HG02610 (cell line): ENCODE data around the gene RGS8.

Experiments
- ATAC-seq: cut with Tn5 transposase; IDR thresholded peaks from one replicate; pipeline ENCODE4 v1.9.1; 2021; ENCODE audit warnings: mild to moderate bottlenecking, moderate library complexity; ENCODE audit not compliant: unreplicated experiment

RGS8 gene

DNA sequence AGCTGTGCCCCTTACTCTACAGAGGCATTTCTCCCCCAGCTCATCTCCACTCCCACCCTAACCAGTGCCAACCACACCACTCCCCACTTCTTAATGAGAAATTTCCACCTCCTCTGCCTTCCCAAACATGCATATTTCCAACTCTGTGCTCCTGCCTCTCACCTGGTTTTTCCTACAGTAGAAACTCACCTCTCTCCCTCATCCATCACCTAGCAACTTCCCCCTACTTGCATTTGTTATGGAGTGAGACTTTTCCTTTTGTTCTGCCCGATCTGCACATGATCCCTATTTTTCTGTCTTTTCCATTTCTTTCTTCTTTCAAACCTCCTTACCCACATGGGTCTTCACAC is 11.9 kb downstream of the RGS8 start:
- no peak for ATAC-seq

DNA sequence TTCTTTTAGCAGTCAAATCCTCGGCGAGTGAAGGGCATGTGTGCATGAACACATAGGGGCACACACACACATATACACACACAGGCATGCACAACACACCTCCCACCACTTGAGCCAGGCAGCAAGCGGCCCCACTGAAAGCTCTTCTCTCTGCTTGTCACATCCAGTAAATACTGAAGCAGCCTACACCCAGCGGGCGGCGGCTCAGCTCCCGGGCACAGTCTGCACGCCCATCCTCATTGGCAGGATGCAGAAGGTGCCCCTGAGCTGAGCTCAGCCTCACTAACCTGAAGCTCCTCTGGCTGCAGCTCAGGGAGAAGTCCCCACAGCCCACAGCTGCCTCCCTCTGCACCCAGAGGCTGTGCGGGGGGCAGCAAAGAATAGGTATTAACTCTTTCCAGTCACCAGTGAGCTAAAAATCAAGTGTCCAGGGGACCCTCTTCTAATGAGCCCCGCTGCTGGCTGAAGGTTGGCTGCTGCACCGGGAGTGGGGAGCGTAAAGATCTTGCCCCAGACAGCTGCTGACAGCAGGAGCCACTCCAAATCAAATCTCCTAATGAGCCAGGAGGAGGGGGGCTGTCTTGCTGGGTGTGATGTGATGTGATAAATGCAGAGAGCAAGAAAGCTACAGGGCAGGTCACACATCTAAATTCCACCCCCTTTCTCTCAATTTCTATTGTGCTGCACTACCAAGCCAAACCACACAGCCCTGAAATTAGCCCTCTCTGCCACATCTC is 12.5 kb downstream of the RGS8 start:
- no peak for ATAC-seq

DNA sequence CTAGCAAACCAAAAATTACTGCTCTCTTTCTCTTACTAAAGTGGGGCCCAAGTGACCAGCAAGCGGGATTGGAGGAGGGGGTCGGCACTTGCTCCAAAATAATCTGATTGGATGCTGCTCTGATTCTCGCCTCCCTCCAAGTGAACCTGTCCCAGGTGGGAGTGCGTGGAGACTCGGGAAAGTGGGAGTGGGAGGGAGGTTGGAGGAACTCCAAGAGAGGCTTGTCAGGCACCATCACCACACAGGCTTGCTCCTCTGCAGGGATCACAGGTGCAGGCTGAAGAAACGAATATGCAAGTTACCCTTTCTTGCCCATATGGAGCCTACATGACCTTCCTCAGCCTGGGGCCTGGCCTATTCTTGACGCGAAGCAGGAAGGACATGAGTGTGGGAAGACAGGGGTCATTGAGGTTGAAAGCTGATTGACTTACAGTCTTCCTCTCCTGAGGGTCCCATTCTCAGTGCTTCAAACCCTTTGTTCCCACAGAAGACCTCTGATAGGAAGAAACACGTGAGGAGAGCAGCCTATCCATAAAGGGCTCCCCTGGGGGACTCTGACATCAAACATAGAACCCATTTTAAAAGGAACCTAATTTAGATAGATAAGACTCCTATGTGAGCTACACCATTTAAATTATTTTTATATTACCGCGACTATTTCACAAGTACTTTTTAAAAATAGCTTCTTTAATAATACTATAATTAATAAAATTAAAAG is 14.2 kb downstream of the RGS8 start:
- ATAC-seq = no peak

DNA sequence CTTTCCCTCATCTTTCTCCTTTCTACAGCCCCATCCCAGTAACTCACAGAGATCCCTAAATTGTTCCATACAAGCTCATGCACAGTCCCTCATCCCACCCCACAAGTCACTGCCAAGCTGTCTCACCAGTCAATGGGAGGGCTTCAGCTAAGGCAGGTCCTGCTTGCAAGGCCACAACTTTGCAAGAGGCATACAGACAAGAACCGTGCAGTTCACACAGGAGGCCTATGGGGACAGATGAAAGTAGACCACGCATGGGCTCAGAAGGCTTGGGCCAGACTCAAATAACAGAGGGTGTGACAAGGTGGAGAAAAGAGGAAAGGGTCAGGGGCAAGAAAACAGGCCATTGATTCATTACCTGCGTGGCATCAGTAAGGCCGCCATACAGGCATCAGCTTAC is 15.1 kb downstream of the RGS8 start:
- no peak for ATAC-seq

DNA sequence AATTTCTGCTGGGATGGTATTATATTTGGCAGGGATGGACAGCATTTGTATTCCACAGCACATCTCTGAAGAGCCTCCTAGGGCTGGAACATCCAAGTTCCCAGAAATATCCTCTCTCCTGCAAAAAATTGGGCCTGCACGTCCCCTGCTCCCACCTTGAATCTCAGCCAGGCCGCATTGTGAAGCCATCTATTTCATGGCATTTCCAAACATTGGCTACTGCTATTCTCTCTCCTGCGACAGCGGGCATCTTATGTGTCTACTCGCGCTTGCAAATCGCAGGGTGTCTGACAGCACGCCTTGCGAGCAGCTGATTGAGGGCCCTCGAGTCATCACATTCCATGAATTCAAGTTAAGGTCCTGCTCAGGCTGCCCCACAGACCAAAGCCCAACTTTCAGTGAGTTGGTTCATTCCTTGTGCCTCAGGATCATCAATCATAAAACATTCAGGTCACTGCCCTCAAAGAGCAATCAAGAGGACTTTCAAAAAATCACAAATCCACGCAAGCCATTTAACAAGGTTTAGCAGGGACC is 15.8 kb downstream of the RGS8 start:
- no peak for ATAC-seq

DNA sequence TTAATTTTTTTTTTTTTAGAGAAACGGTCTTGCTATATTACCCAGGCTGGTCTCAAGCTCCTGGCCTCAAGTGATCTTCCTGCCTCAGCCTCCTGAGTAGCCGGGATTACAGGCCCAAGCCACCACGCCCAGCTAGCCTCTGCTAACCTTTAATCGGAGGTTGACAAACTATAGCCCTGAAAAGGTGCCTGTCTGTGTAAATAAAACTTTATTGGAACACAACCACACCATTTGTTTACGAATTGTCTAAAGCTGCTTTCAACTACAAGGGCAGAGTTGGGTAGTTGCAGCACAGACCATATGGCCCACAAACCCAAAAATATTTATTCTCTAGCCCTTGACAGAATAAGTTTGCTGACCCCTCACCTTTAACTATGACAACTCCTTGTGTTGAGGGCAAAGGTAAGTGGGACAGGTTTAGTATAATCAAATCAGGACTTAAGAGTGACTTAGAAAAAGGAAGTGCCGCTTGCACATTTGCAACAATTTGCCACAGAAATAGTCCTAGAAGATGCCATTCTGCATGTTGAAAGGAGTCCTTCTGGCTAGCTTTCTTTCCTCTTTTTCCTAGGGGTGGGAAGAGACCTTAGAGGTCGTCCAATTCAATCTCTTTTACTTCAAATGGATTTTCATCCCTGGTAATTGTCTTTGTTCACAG is 16.4 kb downstream of the RGS8 start:
- no peak for ATAC-seq

DNA sequence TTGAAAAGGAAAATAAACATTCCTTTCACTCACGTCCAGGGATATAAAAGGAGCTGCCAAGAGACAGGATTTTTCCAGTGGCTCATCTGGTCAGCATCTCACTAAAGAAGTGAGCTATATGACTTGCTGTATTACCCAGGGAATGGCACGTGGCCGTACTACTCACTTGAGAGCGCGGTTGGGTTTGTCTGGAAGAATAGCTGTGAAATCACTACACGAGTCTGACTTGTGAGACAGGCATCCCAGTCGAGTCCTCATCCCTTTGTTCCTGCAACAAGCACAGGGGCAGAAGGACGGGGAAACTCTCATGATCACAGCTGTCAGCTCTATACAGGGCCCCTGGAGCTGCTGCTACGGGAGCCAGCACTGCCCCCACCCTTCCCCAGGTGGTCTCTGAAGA is 17.7 kb downstream of the RGS8 start:
- no peak for ATAC-seq

DNA sequence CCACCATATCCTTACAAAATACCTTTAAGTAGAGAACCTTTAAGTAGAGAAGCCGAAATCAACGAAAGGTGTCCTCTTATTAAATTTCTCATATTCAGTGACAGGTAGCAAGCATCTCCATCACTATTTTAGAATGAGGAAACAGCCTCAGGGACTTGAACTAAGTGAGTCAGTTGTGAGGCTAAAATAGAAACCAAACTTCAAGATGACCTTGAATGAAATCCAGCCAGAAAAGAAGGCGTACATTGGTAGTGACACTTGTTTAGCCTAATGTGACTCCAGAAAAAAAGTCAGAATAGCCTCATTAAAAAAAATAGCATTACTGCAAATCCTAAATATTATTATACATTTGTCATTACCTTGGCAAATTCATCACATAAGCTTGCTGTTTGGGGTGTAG is 20.1 kb downstream of the RGS8 start:
- no peak for ATAC-seq

DNA sequence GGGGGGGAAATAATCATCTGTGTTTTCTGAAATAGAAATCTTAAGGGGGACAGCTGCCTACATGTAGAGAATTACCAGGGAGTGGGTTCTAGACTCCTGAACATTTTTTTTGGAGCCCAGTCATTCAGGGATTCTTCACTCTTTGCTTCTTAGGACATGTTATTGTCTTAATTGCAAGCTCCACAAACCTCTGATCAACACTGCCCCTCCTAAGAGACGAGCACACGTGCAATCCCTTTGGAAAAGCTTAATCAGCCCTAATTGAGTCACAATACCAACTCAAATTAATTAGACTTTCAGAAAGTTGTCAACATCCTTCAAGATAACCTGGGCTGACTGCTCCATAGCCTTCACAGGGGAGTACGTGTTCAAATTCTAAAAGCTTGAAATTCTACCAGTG is 21.4 kb downstream of the RGS8 start:
- ATAC-seq = no peak

DNA sequence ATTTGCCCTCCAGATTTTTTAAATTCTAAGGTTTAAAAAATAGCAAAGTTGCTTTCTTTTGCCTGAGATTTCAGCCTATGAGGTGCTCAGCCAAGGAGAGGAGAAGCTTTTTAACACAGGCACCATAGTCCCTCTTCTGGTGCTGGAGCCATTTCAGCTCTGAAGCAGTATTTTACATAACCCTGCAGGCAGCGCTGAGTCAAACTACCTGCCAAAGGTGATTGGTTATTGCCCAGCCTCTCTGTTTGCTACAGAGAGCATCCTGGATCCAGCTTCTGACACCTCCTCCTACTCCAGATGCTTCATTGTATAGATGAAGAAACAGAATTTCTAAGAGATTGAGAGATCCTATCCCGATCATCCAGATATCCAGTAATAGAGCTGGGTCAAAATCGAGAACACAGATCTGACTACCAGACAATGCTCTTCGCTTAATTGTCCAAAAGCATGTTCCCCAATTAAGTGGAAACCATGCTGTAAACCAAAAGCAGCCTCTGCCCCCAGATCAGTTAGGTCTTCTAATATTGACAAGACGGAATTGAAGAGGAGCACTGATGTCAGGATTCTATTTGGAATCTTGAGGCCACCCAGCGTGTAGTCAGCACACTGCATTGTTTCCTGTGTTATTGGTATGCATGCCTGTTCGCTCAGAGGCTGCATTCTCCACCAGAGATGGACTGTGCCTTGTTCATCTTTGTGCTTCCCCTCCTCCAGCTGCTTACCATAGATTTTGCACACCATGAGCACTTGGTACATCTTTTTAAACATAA is 22.1 kb downstream of the RGS8 start:
- ATAC-seq = no peak

DNA sequence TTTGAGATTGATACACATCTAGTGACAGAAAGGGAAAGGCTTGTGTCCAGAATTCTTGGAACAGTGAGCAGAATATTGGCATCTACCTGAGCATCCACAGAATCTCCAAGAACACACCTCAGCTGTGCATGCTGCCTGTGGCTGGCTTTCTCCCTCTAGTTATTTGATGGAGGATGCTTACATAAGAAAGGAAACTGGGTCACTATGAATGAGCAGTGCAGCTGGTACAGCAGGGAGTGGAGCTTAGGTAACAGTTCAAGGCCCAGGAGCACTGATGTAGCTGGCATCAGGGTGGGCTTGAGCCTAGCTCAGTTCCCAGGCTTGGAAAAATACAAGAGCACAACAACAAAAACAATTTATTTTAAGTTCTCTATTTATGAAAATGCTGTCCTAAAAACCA is 26.3 kb downstream of the RGS8 start:
- no peak for ATAC-seq

DNA sequence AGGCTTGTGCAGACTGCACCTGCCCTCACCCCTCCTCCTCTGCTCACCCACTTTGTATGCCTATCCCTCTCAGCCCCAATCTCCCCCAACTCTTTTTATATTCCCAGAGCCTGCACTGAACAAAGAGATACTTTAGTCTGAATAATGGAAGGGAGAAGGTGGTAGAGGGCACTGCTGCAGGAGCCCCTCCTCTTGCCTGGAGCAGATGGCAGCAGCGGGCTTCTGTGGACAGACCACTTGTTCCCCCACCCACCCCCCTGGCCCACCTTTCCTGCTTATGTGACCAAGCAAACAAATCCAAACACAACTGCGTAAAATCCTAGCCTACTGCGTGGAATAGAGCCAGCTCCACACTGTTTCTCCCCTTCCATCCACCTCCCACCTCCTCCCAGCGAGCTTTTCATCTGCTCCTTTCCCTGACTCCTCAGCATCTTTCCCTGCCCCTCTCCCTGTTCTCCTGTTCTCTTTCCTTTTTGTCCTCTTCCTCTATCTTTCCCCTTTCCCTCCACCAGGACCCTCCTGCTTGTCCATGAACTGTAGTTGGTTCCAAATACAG is 27.5 kb downstream of the RGS8 start:
- no peak for ATAC-seq

DNA sequence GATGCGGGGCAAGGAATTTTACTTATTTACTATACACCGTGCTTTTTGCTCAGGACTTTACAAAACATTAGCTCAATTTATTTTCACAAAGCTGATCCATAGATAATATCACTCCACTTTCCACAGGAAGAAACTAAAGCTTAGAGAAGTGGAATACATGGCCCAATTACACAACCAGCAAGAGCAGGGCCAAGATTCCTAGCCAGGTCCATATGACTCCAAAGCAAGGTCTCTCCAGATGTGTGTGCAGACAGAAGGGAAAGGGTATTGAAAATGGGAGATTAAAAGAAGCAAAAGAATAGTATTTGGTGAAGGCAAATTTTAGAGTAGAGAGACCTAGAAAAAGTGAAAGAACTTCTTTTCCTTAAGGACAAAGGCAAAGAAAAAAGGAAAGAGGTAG is 30.4 kb downstream of the RGS8 start:
- no peak for ATAC-seq

DNA sequence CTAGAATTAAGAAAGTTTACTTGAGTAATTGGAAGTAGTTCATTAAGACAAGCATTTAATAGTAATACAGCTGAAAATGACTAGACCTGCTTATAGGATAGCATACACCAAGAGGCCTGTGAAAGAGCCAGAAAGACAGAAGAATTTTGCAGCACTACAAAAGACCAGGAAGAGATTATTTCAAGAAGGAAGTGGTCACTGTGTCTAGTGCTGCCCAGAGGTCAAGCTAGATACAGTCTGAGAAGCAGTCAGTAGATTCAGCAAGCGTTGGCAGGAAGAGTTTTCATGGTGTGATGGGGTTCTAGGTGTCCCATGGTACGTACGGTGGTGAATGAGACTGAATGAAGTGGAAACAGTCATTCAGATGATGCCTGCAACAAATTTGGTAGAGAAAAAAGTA is 31.5 kb downstream of the RGS8 start:
- no peak for ATAC-seq

DNA sequence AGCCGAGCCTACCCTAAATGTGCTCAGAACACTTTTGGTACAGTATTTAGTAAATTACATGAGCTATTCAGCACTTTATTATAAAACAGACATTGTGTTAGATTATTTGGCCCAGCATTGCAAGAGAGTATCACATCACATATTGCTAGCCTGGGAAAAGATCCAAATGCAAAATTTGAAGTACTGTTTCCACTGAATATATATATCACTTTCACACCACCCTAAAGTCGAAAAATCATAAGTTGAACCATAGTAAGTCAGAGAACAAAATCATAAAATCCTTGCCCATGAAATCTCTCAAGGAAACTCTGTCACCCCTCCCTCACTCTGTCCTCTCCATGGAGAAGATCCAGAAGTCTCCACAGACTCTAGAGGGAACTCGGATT is 33.1 kb downstream of the RGS8 start:
- ATAC-seq = no peak

DNA sequence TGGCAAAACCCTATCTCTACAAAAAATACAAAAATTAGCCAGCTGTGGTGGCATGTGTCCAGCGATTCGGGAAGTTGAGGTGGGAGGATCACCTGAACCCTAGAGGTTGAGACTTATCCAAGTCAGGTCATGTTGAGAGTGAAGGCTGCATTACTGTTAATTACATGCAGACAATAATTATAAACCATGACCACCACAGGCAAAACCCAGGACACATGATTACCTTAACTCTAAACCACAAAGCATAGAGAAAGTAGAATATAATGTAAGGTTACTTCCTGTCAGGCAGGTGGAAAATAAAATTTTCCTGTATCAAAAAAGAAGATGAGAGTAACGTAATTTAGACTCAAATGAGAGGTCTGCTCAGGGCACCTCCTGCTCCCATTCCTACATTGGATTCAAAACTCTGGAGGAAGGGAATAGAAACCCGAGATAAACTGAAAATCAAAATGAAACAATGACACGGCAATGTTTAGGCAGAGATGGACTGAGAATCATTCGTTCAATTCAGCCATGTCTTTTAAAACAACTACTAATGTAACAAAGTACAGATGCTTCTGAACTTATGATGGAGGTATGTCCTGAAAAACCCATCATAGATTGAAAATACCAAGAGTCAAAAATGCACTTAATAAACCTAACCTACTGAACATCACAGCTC is 33.6 kb downstream of the RGS8 start:
- ATAC-seq = no peak

DNA sequence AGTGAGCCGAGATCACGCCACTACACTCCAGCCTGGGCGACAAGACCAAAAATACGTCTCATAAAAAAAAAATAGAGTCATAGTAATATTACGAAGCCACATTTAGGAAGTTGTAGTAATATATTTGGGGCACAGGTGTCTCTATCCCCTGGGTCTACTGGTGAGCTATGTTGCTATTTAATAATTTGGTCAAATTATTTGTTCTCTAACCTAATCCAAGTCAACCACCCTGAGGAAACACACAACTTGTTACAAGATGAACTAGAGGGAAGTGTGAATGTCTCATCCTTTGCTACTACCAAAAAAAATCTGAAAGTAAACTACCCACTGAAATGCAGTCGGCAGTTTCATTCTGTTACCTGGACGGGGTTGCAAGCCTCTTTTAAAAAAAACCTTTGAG is 35.3 kb downstream of the RGS8 start:
- ATAC-seq = no peak

DNA sequence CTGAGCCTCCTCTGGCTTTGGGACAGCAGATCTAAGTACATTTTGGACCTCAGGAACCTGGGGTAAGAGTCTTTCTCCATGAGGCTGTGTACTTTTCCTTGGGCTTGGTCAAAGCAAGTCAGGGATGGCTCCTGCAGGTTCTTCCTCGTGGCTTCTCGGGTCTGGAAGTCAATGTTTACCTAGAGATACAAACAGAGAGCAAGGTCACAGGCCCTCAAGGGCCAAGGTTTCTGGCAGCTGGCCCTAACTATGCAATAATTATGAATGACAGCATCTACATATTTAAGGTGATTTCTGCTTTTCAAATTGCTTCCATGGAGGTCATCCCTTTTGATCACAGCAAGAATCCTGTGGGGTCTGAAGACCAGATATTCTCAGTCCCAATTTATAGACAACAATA is 37.6 kb downstream of the RGS8 start:
- no peak for ATAC-seq

DNA sequence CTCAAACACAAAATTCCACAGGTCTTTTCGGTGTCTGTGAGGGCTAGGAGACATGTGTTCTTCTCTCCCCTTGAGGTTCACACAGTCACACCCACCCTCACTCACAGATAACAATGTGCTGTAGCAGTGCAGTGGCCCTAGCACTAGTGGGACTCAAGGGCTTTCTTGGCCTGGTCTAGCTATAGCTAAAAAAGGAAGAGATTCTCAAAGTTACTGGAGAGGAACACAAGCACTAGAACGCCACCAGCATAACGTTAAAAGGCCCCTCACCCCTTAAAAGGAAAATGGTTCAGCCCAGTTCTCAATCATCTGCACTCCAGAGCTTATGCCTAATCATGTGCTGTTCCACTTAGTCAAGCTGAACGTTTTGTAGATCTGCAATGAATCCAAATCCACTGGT is 39.5 kb downstream of the RGS8 start:
- ATAC-seq = no peak

DNA sequence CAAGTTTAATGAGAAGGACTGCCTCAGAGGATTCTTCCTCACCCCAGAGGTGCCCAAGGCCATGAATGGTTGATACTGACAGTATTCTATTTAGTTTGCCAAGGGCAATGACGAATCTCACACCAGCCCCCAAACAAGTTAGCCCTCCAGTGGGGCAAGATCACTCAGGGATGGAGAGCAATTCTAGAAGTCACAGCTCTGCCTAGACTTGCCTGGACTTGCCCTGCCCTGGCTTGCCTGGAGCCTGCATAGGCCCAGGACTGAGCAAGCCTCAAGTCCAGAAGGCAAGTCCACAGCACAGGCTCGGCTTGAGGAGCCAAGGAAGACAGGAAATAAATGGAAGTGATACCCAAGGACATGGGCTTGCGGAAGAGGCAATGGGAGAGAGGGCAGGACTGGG is 40.7 kb downstream of the RGS8 start:
- ATAC-seq = no peak

DNA sequence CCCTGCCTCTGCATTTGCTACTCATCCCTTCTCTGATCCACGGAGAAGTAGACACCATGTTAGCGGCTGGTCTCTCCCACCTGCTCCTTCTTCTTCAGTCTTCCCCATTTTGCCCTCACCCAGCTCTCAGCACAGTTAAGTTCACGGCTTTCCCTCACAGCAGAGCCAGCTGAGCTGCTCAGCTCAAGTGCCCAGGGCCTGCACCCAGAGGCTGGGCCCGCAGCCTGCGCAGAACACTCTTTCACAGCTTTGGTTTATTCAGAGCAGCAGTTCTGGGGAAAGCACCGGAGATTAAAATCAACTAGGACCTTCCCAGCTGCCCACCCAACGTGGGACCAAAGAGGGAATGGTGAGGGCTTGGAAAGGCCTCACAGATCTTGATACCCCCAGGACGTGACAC is 41.9 kb downstream of the RGS8 start:
- no peak for ATAC-seq
